AG09309 (cell line): ENCODE data around the gene SAMD10.
"Not testable (repeated sequence)": the region's sequence is repeated elsewhere in the genome, so short reads cannot be mapped to it uniquely, and the experiment has no call there.

ENCODE experiments used
- DNase-seq: peaks from one replicate; pipeline ENCODE4 v3.0.0-alpha.2; 2010; ENCODE audit warnings: low read depth
- H3K4me3 ChIP-seq: 2 replicates; pipeline ENCODE4 v1.5.1; 2011; ENCODE audit warnings: mild to moderate bottlenecking, low read depth, low read length, moderate library complexity; ENCODE audit not compliant: control insufficient read depth
- CTCF ChIP-seq: IDR thresholded peaks from 2 replicates; pipeline ENCODE4 v1.5.1; 2011; ENCODE audit warnings: mild to moderate bottlenecking, low read depth, low read length, inconsistent platforms; ENCODE audit not compliant: insufficient read depth, control insufficient read depth; ENCODE audit errors: missing control alignments

Gene SAMD10

GRCh38 chr20:64023361-64024140, 44.1 kb upstream of the SAMD10 start:
- no peak for TF ChIP-seq CTCF
- DNase-seq: no peak
- no peak overlapping the region for H3K4me3 ChIP-seq

GRCh38 chr20:64022671-64023360, 43.4 kb upstream of the SAMD10 start:
- H3K4me3 ChIP-seq: no peak overlapping the region
- TF ChIP-seq CTCF: no peak
- DNase-seq: no peak

GRCh38 chr20:64021124-64021975, 41.9 kb upstream of the SAMD10 start:
- no peak for TF ChIP-seq CTCF
- DNase-seq: no peak
- H3K4me3 ChIP-seq: no peak overlapping the region

GRCh38 chr20:64015635-64016034, 36.2 kb upstream of the SAMD10 start:
- no peak for TF ChIP-seq CTCF
- H3K4me3 ChIP-seq: no peak overlapping the region
- DNase-seq: no peak

- not testable (repeated sequence) for DNase-seq, H3K4me3 ChIP-seq
Measured at GRCh38 chr20:64012385-64013154, 33.1 kb upstream of the SAMD10 start.

- no peak for DNase-seq
- no peak overlapping the region for H3K4me3 ChIP-seq
- no peak for TF ChIP-seq CTCF
Measured at GRCh38 chr20:64011366-64011779, 31.9 kb upstream of the SAMD10 start.
